ENCODE measurements around the gene FEV.
"Not testable (repeated sequence)": the region's sequence is repeated elsewhere in the genome, so short reads cannot be mapped to it uniquely, and the experiment has no call there.

The FEV gene

DNA sequence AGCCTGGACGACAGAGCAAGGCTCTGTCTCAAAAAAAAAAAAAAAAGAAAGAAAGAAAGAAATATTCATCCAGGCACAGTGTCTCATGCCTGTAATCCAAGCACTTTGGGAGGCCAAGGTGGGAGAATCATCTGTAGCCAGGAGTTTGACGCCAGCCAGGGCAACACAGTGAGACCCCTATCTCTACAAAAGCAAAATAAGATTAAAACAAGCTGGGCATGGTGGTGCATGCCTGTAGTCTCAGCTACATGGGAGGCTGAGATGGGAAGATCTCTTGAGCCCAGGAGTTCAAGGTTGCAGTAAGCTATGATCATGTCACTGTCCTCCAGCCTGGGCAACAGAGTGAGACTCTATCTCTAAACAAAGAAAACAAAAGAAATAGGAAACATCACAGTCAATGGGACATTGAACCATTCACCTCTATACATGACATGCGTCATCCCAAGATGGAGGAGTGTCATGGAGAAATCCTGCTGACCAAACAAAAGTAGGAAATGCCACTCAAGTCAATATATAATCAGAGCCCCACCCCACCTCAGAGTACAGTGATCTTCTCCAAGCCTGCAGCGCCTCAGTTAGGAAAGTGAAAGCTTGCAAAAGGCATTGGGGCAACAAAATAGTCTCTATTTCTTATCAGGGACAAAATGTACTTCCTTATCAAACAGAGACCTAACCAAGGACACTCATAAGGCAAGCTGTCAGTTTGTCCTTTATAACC, 9.8 kb downstream of the FEV start:
- no peak for DNase-seq (ENCODE audit: low spot score)

DNA sequence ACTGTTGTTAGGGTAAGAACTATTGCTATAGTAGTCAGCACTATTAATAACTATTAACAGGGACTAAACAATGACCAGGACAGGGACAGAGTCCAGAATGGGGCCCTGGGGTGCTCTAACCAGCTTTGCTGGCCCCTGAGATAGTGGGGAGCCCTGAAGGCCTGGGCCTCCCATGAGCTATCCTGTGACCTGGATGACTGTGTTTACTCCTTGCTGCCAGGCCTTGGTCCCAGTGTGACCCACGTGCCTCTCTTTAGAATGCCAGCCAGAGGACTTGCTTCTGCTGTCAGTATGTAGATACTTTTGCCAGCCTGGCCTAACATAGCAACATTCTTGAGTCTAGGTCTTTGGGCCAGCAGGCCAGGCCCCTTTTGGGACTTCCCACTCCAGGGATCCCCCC, 14.1 kb downstream of the FEV start:
- no peak for DNase-seq (ENCODE audit: low spot score)

GRCh38 chr2:218964041-218964771, 20.8 kb downstream of the FEV start:
- no peak for DNase-seq (ENCODE audit: low spot score)

- DNase-seq (ENCODE audit: low spot score), result no peak
These were observed 21.4 kb downstream of the FEV start for GRCh38 chr2:218963601-218964000.

DNA sequence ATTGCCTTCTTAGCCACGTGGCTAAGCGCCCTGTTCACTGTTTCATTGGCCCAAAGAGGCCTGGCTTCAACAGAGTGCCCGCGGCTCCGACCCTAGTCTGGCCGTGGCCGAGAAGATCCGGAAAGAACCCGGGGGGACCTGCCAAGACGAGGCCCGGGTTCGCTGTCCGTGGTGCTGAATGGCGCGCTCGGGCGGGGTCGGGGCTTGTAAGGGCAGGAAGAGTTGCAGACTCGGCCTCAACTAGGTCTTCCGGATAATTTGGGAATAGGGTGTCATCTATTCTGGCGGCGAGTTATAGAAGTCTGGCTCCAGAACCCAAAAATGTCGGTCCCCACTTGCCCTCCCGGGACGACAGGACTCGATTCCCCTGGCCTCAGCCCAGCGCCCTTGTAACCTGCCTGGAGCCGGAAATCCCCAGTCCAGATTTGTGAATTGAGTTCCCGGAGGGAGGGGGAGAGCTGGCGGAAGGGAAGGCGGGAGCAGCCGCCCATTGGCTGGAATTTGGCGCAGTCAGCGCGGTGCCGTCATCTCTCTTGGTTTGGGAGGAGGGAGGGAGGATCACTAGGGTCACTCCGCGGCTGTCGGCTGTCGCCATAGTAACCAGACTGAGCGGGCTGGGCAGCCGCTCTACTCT, 22.0 kb downstream of the FEV start:
- DNase-seq (ENCODE audit: low spot score), result peak; percentile 43

- no peak for DNase-seq (ENCODE audit: low spot score)
These were observed 23.1 kb downstream of the FEV start for GRCh38 chr2:218961651-218962570.

DNA sequence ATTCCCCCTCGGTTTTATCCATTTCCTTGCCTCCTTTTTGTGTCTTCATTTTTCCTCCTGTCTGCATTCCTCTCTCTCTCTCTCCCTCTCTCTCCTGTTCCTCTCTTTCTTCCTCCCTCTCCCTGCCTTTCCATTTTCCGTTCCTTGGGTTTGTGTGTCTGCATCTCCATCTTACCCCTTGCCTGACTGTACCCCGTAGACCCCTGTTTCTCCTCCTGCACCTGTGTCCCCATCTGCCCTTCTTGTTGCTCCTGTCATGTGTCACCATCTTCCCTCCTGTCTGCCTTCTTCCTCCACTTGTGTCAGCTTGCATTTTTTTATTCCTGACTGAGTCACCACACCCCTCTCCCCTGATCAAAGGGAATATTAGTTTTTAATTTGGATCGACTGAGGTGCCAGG, 23.8 kb downstream of the FEV start:
- no peak for DNase-seq (ENCODE audit: low spot score)

DNA sequence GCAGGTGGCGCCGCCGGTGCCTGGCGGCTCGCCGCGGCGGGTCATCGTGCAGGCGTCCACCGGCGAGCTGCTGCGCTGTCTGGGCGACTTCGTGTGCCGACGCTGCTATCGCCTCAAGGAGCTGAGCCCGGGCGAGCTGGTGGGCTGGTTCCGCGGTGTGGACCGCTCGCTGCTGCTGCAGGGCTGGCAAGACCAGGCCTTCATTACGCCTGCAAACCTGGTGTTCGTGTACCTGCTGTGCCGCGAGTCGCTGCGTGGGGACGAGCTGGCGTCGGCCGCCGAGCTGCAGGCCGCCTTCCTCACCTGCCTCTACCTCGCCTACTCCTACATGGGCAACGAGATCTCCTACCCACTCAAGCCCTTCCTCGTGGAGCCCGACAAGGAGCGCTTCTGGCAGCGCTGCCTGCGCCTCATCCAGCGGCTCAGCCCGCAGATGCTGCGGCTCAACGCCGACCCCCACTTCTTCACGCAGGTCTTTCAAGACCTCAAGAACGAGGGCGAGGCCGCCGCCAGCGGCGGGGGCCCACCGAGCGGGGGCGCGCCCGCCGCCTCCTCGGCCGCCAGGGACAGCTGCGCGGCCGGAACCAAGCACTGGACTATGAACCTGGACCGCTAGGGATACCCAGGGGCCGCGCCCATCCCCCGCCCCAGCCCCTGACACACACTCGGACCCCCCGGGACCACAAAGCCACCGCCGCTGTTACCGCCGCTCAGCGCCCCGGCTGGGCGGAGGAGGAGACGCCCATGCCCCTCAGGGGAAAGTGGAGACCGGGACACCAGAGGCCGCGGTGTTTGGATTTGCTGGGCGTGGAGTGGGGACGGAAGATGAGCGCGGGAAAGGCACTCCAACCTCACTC, 24.4 kb downstream of the FEV start:
- no peak for DNase-seq (ENCODE audit: low spot score)

GRCh38 chr2:218959761-218960308, 25.1 kb downstream of the FEV start:
- no peak for DNase-seq (ENCODE audit: low spot score)

GRCh38 chr2:218959141-218959731, 25.7 kb downstream of the FEV start, which contains the start of gene CDK5R2:
TSS of gene CDK5R2 (plus strand) at chr2:218959666. CDS start at chr2:218959821, 155 bp downstream.
- DNase-seq (ENCODE audit: low spot score), result peak; percentile 59

DNA sequence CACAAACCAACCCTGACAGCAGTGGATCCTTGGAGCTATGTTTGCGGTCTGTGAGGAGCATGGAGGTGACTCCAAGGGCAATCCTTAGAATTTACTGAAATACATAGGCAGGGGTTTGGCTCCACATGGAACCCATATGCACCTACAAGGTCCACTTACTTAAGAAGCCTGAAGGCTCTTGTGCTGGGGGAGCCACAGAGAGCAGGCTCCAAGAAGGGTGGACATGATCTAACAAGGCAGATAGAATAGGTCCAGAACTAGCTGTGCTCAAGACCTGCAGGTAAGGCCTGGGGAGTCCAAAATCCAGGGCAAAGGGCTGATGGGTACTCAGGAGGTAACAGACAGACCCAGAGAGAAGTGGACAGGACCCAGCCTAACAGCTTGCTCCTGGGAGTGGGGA, 26.7 kb downstream of the FEV start:
- DNase-seq (ENCODE audit: low spot score), result no peak

- no peak for DNase-seq (ENCODE audit: low spot score)
These were observed 27.3 kb downstream of the FEV start for GRCh38 chr2:218957671-218958070.

DNA sequence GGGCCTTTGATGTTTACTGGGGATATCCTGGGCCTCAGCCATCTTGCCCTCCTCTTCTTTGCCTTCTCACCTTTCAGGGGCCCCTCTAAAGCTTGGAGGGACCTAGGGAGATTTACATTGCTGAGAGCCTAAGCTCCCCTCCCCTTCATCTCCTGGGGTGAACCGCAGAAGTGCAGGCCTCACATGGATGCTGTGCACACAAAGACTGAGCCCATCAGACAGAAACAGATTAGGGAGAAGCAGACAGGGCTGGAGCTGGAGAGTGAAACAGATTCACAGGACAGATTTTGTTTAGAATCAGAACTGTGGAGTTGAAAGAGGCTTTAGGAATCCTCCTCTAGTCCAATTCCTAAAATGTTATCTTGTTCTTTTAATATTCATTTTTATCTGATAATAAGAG, 28.9 kb downstream of the FEV start:
- DNase-seq (ENCODE audit: low spot score), result no peak

DNA sequence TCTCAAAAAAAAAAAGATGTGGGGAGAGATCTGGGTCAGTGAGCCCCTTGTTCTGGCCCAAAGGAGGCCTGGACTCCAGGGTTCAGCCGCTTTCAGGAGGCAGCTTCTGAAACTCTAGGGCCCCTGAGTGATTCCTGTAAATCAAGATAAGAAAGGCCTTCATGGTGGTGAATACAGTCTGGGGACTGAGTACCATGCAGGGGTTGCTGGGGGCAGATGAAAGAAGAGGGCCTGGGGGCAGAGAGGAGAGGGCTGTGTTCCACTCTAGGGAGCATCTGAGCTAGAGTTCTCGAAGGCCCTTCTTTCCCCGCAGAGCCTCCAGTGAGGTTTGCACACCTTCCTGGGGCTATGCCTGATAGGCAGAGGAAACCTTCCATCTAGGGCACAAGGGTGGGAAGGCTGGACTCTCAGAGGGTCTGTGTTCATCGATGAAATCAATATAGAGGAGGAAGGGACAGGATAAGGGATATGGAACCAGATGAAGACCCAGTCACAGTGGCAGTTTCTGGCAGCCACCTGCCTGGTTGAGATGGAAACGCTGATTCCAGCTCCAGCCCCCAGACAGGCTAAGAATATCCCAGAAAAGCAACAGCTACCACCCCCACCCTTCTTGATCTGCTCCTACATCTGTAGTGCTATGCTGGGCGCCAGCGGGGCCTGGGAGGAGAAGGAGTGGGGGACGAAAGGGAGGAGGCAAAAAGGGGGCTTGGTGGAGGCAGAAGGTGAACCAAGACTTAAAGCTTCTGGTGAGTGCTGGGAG, 30.3 kb downstream of the FEV start:
- DNase-seq (ENCODE audit: low spot score), result no peak

- DNase-seq (ENCODE audit: low spot score), result no peak
These were observed 31.5 kb downstream of the FEV start for GRCh38 chr2:218953366-218953954.

DNA sequence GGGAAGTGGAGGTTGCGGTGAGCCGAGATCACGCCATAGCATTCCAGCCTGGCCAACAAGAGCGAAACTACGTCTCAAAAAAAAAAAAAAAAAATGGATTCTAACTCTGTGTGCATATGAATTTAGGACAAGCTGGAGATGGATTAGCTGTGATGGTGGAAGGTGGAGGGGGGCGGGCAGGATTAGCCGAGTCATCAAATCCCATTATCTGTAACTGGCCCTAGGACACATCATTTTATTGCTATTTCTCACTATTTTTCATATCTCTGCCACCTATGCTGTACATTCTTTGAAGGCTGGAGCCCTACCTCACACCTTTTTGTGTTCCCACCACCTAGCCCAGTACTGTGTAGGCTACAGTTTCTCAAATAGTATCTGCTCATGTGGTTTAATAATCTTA, 32.8 kb downstream of the FEV start:
- no peak for DNase-seq (ENCODE audit: low spot score)

DNA sequence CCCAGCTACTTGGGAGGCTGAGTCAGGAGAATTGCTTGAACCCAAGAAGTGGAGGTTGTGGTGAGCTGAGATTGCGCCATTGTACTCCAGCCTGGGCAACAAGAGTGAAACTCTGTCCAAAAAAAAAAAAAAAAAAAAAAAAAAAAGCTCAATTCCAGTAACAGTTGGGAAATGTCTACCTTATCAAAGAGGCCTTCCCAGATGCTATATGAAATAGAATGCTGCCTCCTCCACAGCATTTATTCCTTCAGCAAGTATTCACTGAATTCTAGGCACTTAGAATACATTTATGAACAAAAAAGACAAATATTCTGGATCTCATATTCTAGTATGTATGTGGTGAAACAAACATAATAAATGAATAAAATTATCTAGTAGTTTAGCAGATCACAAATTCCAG, 38.4 kb downstream of the FEV start:
- DNase-seq (ENCODE audit: low spot score), result no peak

DNA sequence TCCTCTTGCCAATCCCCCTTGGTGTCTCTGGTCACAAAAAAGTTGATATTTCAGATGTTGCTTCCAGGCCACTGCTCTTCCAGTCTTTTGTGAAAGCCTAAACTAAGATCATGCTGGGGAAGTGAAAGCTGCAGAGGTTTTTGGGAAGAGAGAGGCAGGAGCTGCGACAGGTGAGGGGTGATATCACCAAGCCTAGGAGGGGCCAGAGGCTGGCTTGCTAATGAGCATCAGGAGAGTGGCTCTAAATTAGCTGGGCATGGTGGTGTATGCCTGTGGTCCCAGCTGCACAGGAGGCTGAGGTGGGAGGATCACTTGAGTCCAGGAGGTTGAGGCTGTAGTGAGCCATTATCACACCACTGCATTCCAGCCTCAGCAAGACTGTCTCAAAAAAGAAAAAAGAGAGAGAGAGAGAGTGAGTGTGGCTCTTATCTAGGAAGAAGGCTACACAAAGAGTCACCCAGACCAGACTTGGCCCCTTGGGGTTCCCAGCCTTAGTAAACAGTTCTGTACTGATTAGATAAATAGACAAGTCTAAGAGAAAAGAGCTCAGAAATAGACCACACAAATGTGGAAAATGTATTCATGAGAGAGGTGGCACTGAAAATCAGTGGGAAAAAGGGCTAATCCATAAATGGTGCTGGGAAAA, 40.1 kb downstream of the FEV start:
- DNase-seq (ENCODE audit: low spot score), result no peak

DNA sequence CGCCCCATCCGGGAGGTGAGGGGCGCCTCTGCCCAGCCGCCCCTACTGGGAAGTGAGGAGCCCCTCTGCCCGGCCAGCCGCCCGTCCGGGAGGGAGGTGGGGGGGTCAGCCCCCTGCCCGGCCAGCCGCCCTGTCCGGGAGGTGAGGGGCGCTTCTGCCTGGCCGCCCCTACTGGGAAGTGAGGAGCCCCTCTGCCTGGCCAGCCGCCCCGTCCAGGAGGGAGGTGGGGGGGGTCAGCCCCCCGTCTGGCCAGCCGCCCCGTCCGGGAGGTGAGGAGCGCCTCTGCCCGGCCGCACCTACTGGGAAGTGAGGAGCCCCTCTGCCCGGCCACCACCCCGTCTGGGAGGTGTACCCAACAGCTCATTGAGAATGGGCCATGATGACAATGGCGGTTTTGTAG, 53.2 kb downstream of the FEV start:
- not testable (repeated sequence) for DNase-seq (ENCODE audit: low spot score)

Data from globus pallidus (tissue), 1 donor.